ENCODE measurements around the gene DRC1. TPM values are rescaled to one million over a fixed set of nuclear protein-coding genes. Genes with fewer than 3 reads are reported as not detected.

The DRC1 gene
- total RNA-seq, 4 donors from 2014 or later = not detected

- no peaks in the 10 kb centered on the region for H3K9me3 ChIP-seq
- 100% methylated on average over 4 of the region's 6 CpGs; no CpG with 5 or more reads in 1 of the 2 donors for WGBS, 2 donors (ENCODE audit: low coverage in 1 of 2)
- no peak overlapping the region for H3K4me3 ChIP-seq
- TF ChIP-seq CTCF (IDR thresholded peaks at IDR 0.05) (no peak), POLR2A (IDR thresholded peaks at IDR 0.05) (no peak), POLR2AphosphoS5 (IDR thresholded peaks at IDR 0.05) (no peak), EP300 (IDR thresholded peaks at IDR 0.05; ENCODE audit: low read depth) (no peak)
- H3K27ac ChIP-seq = no peak overlapping the region
- in situ Hi-C loops (cut with MboI; ENCODE audit: low pct_ligation_motif_present in 1 of 4, low pct_unique_long_range_greater_than_20kb in 1 of 4, low sequenced_read_pairs in 3 of 4) = no loop called here
- H3K4me1 ChIP-seq = no peaks in the 10 kb centered on the region
- intact Hi-C loops (cut with DNase I; ENCODE audit: low total_unique reads) = no loop called here
- no peak for DNase-seq
- no peaks in the 10 kb centered on the region for H3K27me3 ChIP-seq
- no peaks in the 10 kb centered on the region for H3K36me3 ChIP-seq
Measured at GRCh38 chr2:26475037-26475436, 73.3 kb downstream of the DRC1 start.

DNA sequence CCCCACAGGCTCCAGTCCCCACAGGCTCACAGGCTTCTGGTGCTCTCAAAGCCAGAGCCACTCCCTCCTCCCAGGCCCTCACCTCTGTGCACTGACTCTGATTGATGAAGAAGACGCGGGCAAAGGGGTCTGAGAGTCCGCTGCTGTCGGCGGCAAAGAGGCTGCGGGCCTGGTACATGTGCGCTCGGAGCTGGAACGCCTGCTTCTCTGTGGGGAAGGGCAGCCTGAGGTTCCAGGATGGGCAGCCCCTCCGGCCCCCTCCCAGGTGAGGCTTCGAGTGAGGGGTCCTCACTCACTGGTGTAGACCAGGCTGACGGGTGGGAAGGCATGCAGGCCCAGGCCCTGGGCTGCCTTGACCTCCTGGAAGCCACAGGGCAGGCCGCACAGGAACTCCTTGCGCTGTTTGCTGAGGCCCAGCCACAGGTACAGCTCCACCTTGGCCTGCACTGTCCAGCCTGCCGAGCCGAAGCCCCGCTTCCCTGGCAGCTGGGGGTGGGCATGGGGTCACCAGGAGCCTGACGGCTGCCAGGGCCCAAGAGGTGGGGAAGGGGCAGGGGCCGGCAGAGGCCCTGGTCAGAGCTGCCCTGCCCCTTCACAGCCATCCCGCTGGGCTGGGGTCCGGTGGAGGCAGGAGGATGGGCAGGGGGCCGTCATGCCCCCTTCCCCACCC is 74.2 kb downstream of the DRC1 start:
- Histone ChIP-seq H3K27ac (no peak overlapping the region), H3K27me3 (no peaks in the 10 kb centered on the region), H3K4me3 (no peak overlapping the region), H3K4me1 (no peaks in the 10 kb centered on the region), H3K9me3 (no peaks in the 10 kb centered on the region), H3K36me3 (no peaks in the 10 kb centered on the region)
- in situ Hi-C loops (cut with MboI; ENCODE audit: low pct_ligation_motif_present in 1 of 4, low pct_unique_long_range_greater_than_20kb in 1 of 4, low sequenced_read_pairs in 3 of 4) = no loop called here
- WGBS, 2 donors (ENCODE audit: low coverage in 1 of 2) = 74% methylated on average over 10 of the region's 22 CpGs; no CpG with 5 or more reads in 1 of the 2 donors
- DNase-seq = no peak
- intact Hi-C loops (cut with DNase I; ENCODE audit: low total_unique reads) = no loop called here
- TF ChIP-seq EP300 (IDR thresholded peaks at IDR 0.05; ENCODE audit: low read depth) = no peak
- TF ChIP-seq POLR2AphosphoS5 (IDR thresholded peaks at IDR 0.05) = no peak
- TF ChIP-seq CTCF (IDR thresholded peaks at IDR 0.05) = no peak
- TF ChIP-seq POLR2A (IDR thresholded peaks at IDR 0.05) = no peak

DNA sequence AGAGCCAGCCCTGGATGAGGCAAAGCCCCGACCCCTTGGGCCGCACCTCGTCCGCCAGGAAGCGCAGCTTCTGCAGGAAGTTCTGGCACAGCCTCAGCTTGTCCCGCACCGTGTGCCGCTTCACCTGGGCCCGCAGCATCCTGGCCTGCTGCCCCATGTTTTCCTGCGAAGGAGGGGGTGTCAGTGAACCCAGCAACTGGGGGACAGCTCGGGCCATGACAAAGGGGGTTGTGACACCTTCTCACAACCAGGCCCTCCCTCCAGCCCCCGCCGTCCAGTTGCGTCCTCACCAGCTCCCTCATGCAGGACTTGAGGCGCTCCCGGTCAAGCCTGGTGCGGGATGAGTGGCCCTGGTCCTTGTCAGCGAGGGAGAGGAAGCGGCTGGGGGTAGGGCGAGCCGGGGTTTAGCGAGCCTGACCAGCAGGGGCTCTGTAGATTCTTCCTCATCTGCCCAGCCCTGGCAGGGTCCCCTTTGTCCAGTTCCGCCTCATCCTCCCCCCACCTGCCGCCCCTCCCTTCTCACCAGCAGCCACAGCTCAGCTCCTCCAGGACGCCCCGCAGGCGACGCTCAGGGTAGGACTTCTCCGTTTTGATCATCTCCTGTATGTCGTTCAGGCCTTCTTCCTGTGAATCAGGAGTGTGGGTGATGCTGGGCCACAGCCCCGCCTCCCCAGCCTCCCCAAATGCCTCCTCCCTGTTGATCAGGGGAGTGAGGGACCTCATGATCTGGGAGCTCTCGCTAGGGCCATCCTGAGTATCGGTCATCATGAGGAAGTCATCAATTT is 75.6 kb downstream of the DRC1 start:
- intact Hi-C loops (cut with DNase I; ENCODE audit: low total_unique reads) (no loop called here), in situ Hi-C loops (cut with MboI; ENCODE audit: low pct_ligation_motif_present in 1 of 4, low pct_unique_long_range_greater_than_20kb in 1 of 4, low sequenced_read_pairs in 3 of 4) (no loop called here)
- no peak overlapping the region for H3K4me3 ChIP-seq
- no peaks in the 10 kb centered on the region for H3K36me3 ChIP-seq
- H3K4me1 ChIP-seq = no peaks in the 10 kb centered on the region
- no peak for TF ChIP-seq EP300 (IDR thresholded peaks at IDR 0.05; ENCODE audit: low read depth)
- TF ChIP-seq POLR2A (IDR thresholded peaks at IDR 0.05) = no peak
- TF ChIP-seq POLR2AphosphoS5 (IDR thresholded peaks at IDR 0.05) = no peak
- no peak for TF ChIP-seq CTCF (IDR thresholded peaks at IDR 0.05)
- H3K27ac ChIP-seq = no peak overlapping the region
- H3K27me3 ChIP-seq = no peaks in the 10 kb centered on the region
- 70 to 80% methylated on average over 2 to 32 of the region's 33 CpGs for WGBS, 2 donors (ENCODE audit: low coverage in 1 of 2)
- DNase-seq = no peak
- no peaks in the 10 kb centered on the region for H3K9me3 ChIP-seq

DNA sequence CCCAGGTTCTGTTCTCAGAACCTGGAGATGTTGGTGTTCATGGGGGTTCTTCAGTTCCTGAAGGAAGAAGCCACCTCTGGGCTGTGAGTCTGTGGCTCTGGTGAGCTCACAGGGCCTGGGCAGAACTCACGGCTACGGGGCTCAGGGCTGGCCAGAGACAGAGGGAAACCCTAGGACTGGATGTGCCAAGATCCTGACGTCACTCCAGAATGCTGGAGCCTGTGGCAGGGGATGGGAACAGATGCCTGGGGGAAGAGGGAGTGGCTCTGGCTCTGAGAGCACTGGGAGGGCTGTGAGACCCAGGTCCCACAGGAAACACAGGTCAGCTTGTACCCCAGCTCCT is 76.2 kb downstream of the DRC1 start, which contains the start of gene OTOF:
OTOF (minus strand) TSS at position 214 of the 343 bp plus-strand sequence.
- Histone ChIP-seq H3K27me3 (no peaks in the 10 kb centered on the region), H3K27ac (no peak within 1 kb of the TSS), H3K4me1 (no peaks in the 10 kb centered on the region), H3K36me3 (no peaks in the 10 kb centered on the region), H3K4me3 (no peak within 1 kb of the TSS), H3K9me3 (no peaks in the 10 kb centered on the region)
- TF ChIP-seq CTCF (IDR thresholded peaks at IDR 0.05) (no peak), POLR2A (IDR thresholded peaks at IDR 0.05) (no peak), EP300 (IDR thresholded peaks at IDR 0.05; ENCODE audit: low read depth) (no peak), POLR2AphosphoS5 (IDR thresholded peaks at IDR 0.05) (no peak)
- no peak for DNase-seq
- in situ Hi-C loops (cut with MboI; ENCODE audit: low pct_ligation_motif_present in 1 of 4, low pct_unique_long_range_greater_than_20kb in 1 of 4, low sequenced_read_pairs in 3 of 4) = no loop called here
- 40 to 42% methylated on average over 2 of the region's 3 CpGs for WGBS, 2 donors (ENCODE audit: low coverage in 1 of 2)
- intact Hi-C loops (cut with DNase I; ENCODE audit: low total_unique reads) = no loop called here
